ENCODE measurements around the gene ZNF519.
"Not testable (repeated sequence)": the region's sequence is repeated elsewhere in the genome, so short reads cannot be mapped to it uniquely, and the experiment has no call there.

GRCh38 chr18:14170367-14171036, 38.3 kb upstream of the ZNF519 start:
- TF ChIP-seq CTCF, EZH2phosphoT487 (IDR thresholded peaks at IDR 0.05; ENCODE audit: low read length): not testable (repeated sequence)
